ENCODE data around the gene SPRTN. TPM values are rescaled to one million over a fixed set of nuclear protein-coding genes. Genes with fewer than 3 reads are reported as not detected.
"Not testable (repeated sequence)": the region's sequence is repeated elsewhere in the genome, so short reads cannot be mapped to it uniquely, and the experiment has no call there.

SPRTN gene
- polyA plus RNA-seq, 5 donors = 12.0 to 17.6 (median 14.6) TPM

- no peak for DNase-seq
Observed at GRCh38 chr1:231334079-231334666, 3.9 kb upstream of the SPRTN start.

- DNase-seq = no peak
Observed at GRCh38 chr1:231334952-231335351, 3.1 kb upstream of the SPRTN start.

- DNase-seq = no peak
Observed at GRCh38 chr1:231335663-231336602, 2.2 kb upstream of the SPRTN start.

- DNase-seq = no peak
Observed at GRCh38 chr1:231337043-231337471, 1.0 kb upstream of the SPRTN start.

- DNase-seq = peak; percentile 99 to 100
Observed at GRCh38 chr1:231337472-231338269, 422 bp upstream of the SPRTN start, which contains the start of gene EXOC8. Gene EXOC8 (minus strand): TSS chr1:231337852. CDS start chr1:231337745, 107 bp downstream.

- DNase-seq = no peak
Observed at GRCh38 chr1:231340328-231341013, 2.4 kb downstream of the SPRTN start.

- no peak for DNase-seq
Observed at GRCh38 chr1:231347961-231348360, 9.9 kb downstream of the SPRTN start.

- no peak for DNase-seq
Observed at GRCh38 chr1:231348442-231348841, 10.3 kb downstream of the SPRTN start.

GRCh38 chr1:231348856-231349255, 10.8 kb downstream of the SPRTN start:
- not testable (repeated sequence) for DNase-seq

- DNase-seq = no peak
Observed at GRCh38 chr1:231351816-231352215, 13.7 kb downstream of the SPRTN start.

- no peak for DNase-seq
Observed at GRCh38 chr1:231353086-231353485, 15.0 kb downstream of the SPRTN start.

- no peak for DNase-seq
Observed at GRCh38 chr1:231354330-231355020, 16.4 kb downstream of the SPRTN start.

GRCh38 chr1:231355171-231355570, 17.1 kb downstream of the SPRTN start:
- DNase-seq = no peak

GRCh38 chr1:231357187-231357772, 19.2 kb downstream of the SPRTN start:
- no peak for DNase-seq

- peak; percentile 53 to 64 for DNase-seq
Observed at GRCh38 chr1:231357831-231358354, 19.8 kb downstream of the SPRTN start.

- DNase-seq = no peak
Observed at GRCh38 chr1:231359113-231359512, 21.0 kb downstream of the SPRTN start.

GRCh38 chr1:231362325-231362724, 24.2 kb downstream of the SPRTN start:
- no peak for DNase-seq

GRCh38 chr1:231363624-231364023, 25.5 kb downstream of the SPRTN start:
- no peak for DNase-seq

- no peak for DNase-seq
Observed at GRCh38 chr1:231364192-231364591, 26.1 kb downstream of the SPRTN start.

GRCh38 chr1:231369282-231369681, 31.2 kb downstream of the SPRTN start:
- no peak for DNase-seq
